Stimulated activated CD4-positive, alpha-beta T cell treated with anti-CD3 and anti-CD28 coated beads, Interleukin-12 subunit alpha, Interleukin-12 subunit beta, amount 100 ng/mL, for 4 hours (primary cell): ENCODE data around the gene CFLAR.
"Not testable (repeated sequence)": the region's sequence is repeated elsewhere in the genome, so short reads cannot be mapped to it uniquely, and the experiment has no call there.

Source experiments
- DNase-seq: peaks from one replicate; pipeline ENCODE4 v3.0.0-alpha.2; 2020

The CFLAR gene

GRCh38 chr2:201149821-201150165 lies 33.8 kb downstream of the CFLAR start:
- DNase-seq = not testable (repeated sequence)

GRCh38 chr2:201150454-201151020 lies 34.6 kb downstream of the CFLAR start:
- no peak for DNase-seq

DNA sequence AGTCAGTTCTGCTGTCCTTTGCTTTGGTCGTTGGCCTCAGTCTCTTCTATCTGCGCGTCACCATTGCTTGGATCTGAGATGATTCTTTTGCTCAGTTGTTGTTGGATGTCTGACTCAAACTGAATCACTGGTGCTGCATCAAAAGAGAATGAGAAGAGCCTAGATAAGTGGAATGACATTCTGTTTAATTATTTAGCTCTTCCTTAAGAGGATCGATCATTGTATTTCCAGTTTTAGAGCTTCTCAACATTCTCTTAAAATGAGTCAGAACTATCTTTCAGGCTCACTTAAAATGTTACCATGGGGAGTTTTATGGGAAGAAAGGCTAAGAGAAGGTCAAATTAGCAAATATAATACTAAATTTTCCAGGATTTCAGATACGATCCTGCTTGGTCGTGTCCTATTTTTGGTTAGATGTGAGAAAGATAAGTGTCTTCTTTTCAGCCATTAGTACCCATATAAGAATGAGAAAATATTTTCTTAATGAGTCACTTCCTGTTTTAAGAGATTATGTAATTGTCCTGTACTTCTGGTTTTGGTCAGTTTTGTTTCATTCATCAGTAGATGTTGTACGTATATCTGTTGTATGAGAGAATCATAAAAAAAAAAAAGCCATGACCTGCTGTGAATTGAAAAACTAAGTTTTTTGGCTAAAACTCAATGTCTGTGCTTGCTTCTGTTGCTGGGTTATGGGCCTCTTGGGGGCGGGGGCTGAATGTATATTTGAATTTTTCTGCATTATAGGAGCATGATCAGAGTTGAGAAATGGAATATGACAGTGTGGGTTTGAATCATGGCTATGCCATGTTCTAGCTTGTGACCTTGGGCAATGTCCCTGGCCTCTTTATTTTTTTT lies 35.4 kb downstream of the CFLAR start:
- no peak for DNase-seq

GRCh38 chr2:201152517-201152916 lies 36.6 kb downstream of the CFLAR start:
- no peak for DNase-seq

- DNase-seq = no peak
Observed at GRCh38 chr2:201152999-201153815, 37.2 kb downstream of the CFLAR start.

DNA sequence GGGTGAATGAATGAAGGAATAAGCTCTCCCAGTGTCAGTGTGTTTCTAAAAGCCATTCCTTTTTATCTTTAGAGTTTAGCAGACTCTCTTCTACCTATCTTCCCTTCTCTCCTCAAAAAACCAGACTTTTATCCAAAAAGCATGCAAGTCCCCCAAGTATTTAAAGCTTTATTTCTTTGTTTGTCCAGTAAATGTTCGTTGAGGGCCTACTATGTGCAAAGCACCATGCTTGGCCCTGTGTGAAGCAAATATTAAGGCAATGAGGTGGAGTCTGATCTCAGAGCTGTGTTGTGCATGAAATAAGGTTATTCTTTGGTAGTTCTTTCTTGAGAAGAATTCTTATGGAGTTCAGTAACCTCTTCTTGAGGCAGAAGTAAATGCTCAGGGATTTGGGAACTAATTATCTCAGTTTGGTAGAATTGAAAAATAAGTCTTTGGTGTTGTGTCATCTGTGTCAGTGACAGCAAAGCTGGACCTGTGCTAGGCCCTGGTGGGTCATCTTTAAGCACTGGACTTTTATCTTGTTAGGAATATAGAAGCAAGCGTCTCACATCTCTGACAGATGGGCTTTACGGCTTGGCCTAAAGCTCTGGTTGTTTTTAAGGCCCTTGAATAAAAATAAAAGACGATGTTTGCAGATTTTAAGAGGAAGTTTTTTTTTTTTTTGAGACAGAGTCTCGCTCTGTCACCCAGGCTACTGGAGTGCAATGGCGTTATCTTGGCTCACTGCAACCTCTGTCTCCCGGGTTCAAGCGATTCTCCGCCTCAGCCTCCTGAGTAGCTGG lies 38.8 kb downstream of the CFLAR start:
- no peak for DNase-seq

DNA sequence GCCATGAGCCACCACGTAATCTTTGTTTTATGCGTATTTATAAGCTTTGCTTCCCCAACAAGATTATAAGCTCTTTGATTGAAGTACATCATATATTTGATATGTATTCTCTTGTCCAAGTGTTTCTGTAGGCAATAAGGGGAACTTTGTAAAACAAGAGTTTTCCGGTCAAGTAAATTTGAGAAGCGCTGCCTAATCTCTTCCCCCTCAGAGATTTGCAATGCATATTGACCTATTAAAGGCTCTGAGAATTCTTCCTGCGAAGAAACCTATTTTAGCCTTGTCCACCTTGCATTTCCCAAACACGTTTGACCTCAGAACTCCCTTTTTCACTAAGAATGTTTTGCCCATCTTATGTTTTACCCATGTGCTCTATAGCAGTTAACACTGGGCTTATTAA lies 40.1 kb downstream of the CFLAR start:
- no peak for DNase-seq

DNA sequence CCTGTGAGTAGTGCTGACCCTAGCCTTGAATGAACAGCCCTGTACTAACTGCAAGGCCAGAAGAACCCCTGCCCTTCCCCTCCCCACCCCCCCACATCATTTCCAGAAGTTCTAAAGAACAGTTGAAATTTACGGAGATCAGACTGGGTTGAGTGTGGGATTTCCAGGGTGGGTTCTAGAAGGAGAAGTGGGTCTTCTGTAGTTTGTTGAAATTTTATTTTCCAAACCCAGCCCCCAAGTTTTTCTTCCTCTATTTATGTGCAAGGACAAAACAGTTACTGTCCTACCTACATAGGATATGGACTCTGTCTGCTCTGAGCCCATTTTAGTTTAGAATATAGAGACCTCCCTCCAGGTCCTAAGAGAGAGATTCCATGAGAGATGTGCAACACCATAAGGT lies 40.7 kb downstream of the CFLAR start:
- no peak for DNase-seq

- DNase-seq = no peak
Observed at GRCh38 chr2:201157694-201158093, 41.7 kb downstream of the CFLAR start.

DNA sequence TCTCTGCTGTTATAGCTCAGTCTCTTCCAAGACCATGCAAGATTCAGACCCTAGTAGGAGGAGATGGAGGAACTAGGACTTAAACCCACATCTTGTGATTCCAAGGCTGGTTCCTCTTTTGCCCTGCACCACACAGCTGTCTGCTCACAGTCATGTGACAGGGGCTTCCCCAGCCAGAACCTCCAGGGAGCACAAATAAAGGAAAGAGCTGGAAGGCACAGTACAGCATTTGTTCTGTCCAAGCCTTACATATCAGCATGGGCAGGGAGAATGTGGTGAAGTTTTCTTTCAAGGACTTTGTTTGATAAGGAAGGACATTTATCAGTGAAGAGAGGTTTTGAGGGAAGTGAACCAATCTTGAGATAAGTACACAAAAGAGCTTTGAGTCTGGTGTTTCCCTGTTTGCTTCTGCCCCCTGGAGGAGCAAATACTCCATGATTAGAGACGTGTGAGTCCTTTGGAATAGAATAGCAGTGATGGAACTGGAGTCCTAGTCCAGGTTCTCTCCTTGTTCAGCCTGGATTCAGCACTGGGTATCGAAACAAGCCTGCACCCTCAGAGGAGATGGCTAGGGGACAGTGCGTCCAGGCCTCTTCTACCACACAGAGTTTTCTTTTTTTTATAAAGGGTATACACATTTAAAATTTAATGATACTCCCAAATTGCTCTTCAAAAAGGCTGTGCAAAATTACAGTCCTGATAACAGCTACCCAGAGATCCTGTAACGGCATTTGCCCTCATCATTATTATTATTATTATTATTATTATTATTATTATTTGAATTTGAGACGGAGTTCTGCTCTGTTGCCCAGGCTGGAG lies 42.4 kb downstream of the CFLAR start:
- no peak for DNase-seq

DNA sequence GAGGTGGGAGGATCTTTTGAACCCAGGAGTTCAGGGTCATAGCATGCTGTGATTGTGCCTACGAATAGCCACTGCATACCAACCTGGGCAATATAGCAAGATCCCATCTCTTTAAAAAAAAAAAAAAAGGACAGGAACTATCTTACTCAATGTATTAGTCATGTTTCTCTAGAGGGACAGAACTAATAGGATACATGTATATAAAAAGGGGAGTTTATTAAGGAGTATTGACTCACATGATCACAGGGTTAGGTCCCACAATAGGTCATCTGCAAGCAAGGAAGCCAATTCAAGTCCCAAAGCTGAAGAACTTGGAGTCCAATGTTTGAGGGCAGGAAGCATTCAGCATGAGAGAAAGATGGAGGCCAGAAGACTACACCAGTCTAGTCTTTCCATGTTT lies 48.2 kb downstream of the CFLAR start:
- DNase-seq = no peak

DNA sequence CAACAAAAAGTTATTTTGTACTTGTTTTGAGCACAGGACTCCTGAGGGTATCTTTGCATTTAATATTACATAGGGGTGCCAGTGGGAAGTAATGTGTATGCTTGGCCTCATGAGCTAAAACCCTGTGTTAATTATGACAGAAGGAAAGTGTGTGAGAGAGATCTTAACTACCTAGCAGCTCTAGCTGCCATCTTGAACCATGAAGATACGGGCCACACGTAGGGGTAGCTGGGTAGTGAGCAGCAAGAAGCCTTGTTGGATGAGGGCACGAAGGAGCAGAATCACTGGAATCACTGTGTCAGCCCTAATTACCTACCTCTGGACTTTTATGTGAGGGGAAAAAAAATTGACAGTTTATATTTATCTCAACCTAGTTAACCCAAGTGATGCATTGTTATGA lies 51.6 kb downstream of the CFLAR start:
- DNase-seq = no peak

GRCh38 chr2:201168496-201168895 lies 52.5 kb downstream of the CFLAR start:
- DNase-seq = not testable (repeated sequence)

DNA sequence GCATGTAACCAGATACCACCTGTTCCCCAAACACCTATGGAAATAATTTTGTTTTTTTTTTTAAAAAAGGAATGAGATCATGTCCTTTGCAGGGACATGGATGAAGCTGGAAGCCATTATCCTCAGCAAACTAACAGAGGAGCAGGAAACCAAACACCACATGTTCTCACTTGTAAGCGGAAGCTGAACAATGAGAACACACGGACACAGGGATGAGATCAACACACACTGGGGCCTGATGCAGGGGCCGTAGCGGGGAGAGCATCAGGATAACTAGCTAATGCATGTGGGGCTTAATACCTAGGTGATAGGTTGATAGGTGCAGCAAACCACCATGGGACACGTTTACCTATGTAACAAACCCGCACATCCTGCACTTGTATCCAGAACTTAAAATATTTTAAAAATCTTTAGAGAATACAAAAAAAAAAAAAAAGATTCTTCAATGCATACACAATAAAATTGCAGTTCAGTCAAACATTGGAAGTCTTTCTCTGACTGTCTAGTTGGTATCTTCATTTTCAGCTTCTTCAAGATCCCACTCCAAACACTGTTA lies 55.4 kb downstream of the CFLAR start:
- DNase-seq = no peak

- no peak for DNase-seq
Observed at GRCh38 chr2:201172279-201172678, 56.3 kb downstream of the CFLAR start.

DNA sequence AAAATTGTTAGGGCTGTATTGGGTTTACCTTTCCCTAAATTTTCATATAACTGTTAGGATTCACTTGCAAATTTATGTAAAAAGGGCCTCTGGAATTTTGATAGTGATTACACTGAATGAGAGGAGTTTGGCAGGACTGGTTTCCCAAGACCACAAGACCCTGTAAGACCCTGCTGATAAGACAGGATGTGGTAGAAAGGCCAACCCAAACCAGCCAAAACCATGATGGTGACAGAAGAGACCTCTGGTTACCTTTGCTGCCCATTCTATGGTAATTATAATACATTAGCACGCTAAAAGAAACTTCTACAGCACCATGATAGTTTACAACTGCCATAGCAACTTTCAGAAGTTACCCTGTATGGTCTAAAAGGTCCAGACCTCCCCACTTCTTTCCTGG lies 58.7 kb downstream of the CFLAR start:
- no peak for DNase-seq

DNA sequence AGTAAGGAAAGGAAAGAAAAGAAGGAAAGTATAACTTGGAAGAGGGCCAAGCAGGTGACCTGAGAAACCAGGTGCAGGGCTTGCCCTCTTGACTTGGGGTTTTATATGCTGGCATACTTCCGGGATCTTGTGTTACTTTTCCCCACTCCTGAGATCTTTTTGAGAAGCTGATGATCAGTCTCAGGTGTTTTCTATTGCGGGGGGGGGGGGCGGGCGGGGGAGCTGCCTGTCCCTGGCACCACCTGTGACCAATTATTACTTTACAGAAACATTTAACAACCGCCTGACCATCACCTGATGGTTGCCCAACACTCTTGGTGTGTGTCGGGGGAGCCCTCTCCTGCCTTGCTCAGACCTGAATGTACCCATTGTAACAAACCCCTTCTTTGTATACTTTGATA lies 60.1 kb downstream of the CFLAR start:
- no peak for DNase-seq

- DNase-seq = no peak
Observed at GRCh38 chr2:201180010-201180409, 64.0 kb downstream of the CFLAR start.

- DNase-seq = no peak
Observed at GRCh38 chr2:201182650-201183364, 66.8 kb downstream of the CFLAR start, which contains the start of gene CASP10. Gene CASP10 (plus strand): TSS chr2:201183141. CDS start chr2:201185778, 2,637 bp downstream.

DNA sequence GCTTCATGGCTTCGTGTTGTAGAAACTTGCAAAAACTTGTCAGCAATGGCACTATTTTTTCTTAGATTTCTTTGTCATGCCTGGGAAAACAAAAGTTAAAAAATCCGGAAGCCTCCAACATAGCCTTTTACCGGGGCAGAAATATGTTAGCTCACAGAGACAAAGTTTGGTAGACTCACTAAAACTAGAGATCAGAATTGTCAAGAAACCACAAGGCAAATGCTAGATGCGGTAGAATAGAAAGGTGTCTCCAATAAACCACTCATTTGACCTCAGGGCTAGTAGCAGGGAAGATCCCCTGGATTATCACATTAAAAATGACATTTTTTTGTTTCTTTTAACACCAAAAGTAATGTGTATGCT lies 67.4 kb downstream of the CFLAR start:
- no peak for DNase-seq

DNA sequence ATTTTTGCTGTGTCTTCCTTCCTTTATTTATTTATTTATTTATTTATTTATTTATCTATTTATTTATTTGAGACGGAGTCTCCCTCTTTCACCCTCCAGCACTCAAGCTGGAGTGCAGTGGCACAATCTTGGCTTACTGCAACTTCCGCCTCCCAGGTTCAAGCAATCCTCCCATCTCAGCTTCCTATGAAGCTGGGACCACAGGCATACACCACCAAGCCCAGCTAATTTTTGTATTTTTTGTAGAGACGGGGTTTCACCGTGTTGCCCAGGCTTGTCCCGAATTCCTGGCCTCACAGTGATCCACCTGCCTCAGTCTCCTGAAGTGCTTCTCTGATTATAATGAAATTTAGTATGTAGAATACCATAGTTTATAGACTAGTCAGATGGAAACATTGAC lies 67.9 kb downstream of the CFLAR start:
- not testable (repeated sequence) for DNase-seq
